GM23248 (cell line): ENCODE data around the gene PRLR. TPM values are rescaled to one million over a fixed set of nuclear protein-coding genes. Genes with fewer than 3 reads are reported as not detected.

Experiments used
- DNase-seq: peaks from one replicate; pipeline ENCODE4 v3.0.0-alpha.2; 2015
- H2AFZ ChIP-seq: fragments of 200-600 bp; sonication (generic); 2 replicates; pipeline ENCODE4 v1.6.1; 2016; ENCODE audit warnings: antibody characterized with exemption
- H3F3A ChIP-seq: fragments of 200-600 bp; sonication (generic); 2 replicates; pipeline ENCODE4 v1.6.1; 2016; ENCODE audit warnings: mild to moderate bottlenecking, antibody characterized with exemption, mixed run types; ENCODE audit not compliant: insufficient read depth
- H3K27ac ChIP-seq: fragments of 200-600 bp; sonication (generic); 2 replicates; pipeline ENCODE4 v1.5.1; 2016; ENCODE audit warnings: mild to moderate bottlenecking
- H3K27me3 ChIP-seq: fragments of 200-600 bp; sonication (generic); replicated peaks from 2 replicates; pipeline ENCODE4 v1.6.1; 2016; ENCODE audit warnings: mild to moderate bottlenecking; ENCODE audit not compliant: insufficient read depth
- H3K36me3 ChIP-seq: fragments of 200-600 bp; sonication (generic); 2 replicates; pipeline ENCODE4 v1.6.1; 2016; ENCODE audit warnings: low read depth, mild to moderate bottlenecking
- H3K4me1 ChIP-seq: fragments of 200-600 bp; sonication (generic); 2 replicates; pipeline ENCODE4 v1.6.1; 2016; ENCODE audit warnings: mild to moderate bottlenecking; ENCODE audit not compliant: insufficient read depth
- H3K4me2 ChIP-seq: fragments of 200-600 bp; sonication (generic); one replicate; pipeline ENCODE4 v1.6.1; 2016; ENCODE audit warnings: mild to moderate bottlenecking; ENCODE audit not compliant: unreplicated experiment
- H3K4me3 ChIP-seq: fragments of 200-600 bp; sonication (generic); 2 replicates; pipeline ENCODE4 v1.5.1; 2016; ENCODE audit warnings: mild to moderate bottlenecking
- H3K79me2 ChIP-seq: fragments of 200-600 bp; sonication (generic); 2 replicates; pipeline ENCODE4 v1.6.1; 2016; ENCODE audit warnings: mild to moderate bottlenecking; ENCODE audit not compliant: insufficient read depth
- H3K9ac ChIP-seq: fragments of 200-600 bp; sonication (generic); 2 replicates; pipeline ENCODE4 v1.6.1; 2016; ENCODE audit warnings: mild to moderate bottlenecking
- H3K9me2 ChIP-seq: fragments of 200-600 bp; sonication (generic); 2 replicates; pipeline ENCODE4 v1.6.1; 2016; ENCODE audit warnings: mixed run types, mild to moderate bottlenecking, moderate library complexity; ENCODE audit not compliant: insufficient read depth
- H3K9me3 ChIP-seq: fragments of 200-600 bp; sonication (generic); one replicate; pipeline ENCODE4 v1.6.1; 2017; ENCODE audit warnings: low read depth
- H4K20me1 ChIP-seq: fragments of 200-600 bp; sonication (generic); 2 replicates; pipeline ENCODE4 v1.6.0; 2016; ENCODE audit not compliant: insufficient read depth
- EZH2 ChIP-seq: fragments of 200-600 bp; sonication (generic); IDR thresholded peaks from 2 replicates; pipeline ENCODE4 v1.6.1; 2018; ENCODE audit warnings: antibody characterized with exemption, mild to moderate bottlenecking; ENCODE audit not compliant: insufficient read depth, poor library complexity, severe bottlenecking
- EZH2phosphoT487 ChIP-seq: fragments of 200-600 bp; sonication (generic); IDR thresholded peaks from 2 replicates; pipeline ENCODE4 v1.6.1; 2018; ENCODE audit warnings: antibody characterized with exemption, moderate library complexity, mild to moderate bottlenecking, low read depth; ENCODE audit not compliant: insufficient read depth
- WGBS, 2 experiments: methylation state at CpG; one replicate each; pipeline ENCODE4 v1.1.6; 2015 to 2017; ENCODE audit warnings: low lambda C conversion rate in 2 of 2, low coverage in 1 of 2; ENCODE audit errors: missing lambda C conversion rate in 2 of 2; 5-methylcytosine and 5-hydroxymethylcytosine counted together
- in situ Hi-C: fragments of 300-500 bp; cut with MboI; formaldehyde crosslinking; loops from 2 replicates; pipeline ENCODE4 v1.15.0; 2020
- polyA plus RNA-seq: library from polyadenylated mRNA; unstranded; fragments of >200 nt; fragmentation: Nextera tagmentation; extraction: Ambion mirVana; gene quantifications from 2 replicates; pipeline ENCODE4 v1.2.1, GENCODE V29; 2016
- total RNA-seq: library from RNA; depleted of rRNA; stranded (reverse); fragments of >200 nt; shearing (Covaris generic); gene quantifications from 2 replicates; pipeline ENCODE4 v1.2.3, GENCODE V29; 2014

The PRLR gene
- total and polyA plus RNA-seq, 2 experiments from 2014 or later, result 0.80 to 5.8 TPM

- 89 to 96% methylated on average over 7 of the region's 7 CpGs for WGBS, 2 experiments
- no peak overlapping the region for H2AFZ ChIP-seq
- DNase-seq, result no peak
- H3K9me2 ChIP-seq, result no peaks in the 10 kb centered on the region
- no peak overlapping the region for H3K9ac ChIP-seq
- in situ Hi-C loops, result no loop called here
- H3K27me3 ChIP-seq, result peaks cover 20% of the 10 kb centered on the region; the same call in 1 of the 2 replicates
- no peaks in the 10 kb centered on the region for H3K36me3 ChIP-seq
- H3F3A ChIP-seq, result no peaks in the 10 kb centered on the region
- H4K20me1 ChIP-seq, result no peaks in the 10 kb centered on the region
- H3K4me2 ChIP-seq, result no peak overlapping the region
- H3K9me3 ChIP-seq, result no peaks in the 10 kb centered on the region
- TF ChIP-seq EZH2phosphoT487 (no peak), EZH2 (no peak)
- H3K4me3 ChIP-seq, result no peak overlapping the region
- no peak overlapping the region for H3K27ac ChIP-seq
- no peaks in the 10 kb centered on the region for H3K79me2 ChIP-seq
- no peaks in the 10 kb centered on the region for H3K4me1 ChIP-seq
These were observed 9.2 kb upstream of the PRLR start for GRCh38 chr5:35239476-35239875.

GRCh38 chr5:35237580-35238376 lies 7.5 kb upstream of the PRLR start:
- Histone ChIP-seq H3K79me2 (no peaks in the 10 kb centered on the region), H3K4me3 (no peak overlapping the region), H4K20me1 (no peaks in the 10 kb centered on the region), H3F3A (no peaks in the 10 kb centered on the region), H2AFZ (no peak overlapping the region), H3K9me2 (no peaks in the 10 kb centered on the region), H3K27ac (no peak overlapping the region), H3K9me3 (no peaks in the 10 kb centered on the region), H3K4me1 (no peaks in the 10 kb centered on the region), H3K36me3 (no peaks in the 10 kb centered on the region), H3K9ac (no peak overlapping the region), H3K4me2 (no peak overlapping the region), H3K27me3 (peaks cover 6% of the 10 kb centered on the region; the same call in 1 of the 2 replicates)
- in situ Hi-C loops, result no loop called here
- no peak for TF ChIP-seq EZH2phosphoT487
- no peak for TF ChIP-seq EZH2
- DNase-seq, result no peak
- WGBS, 2 experiments, result 73 to 74% methylated on average over 2 of the region's 2 CpGs

- H3F3A ChIP-seq, result no peaks in the 10 kb centered on the region
- H3K9me3 ChIP-seq, result no peaks in the 10 kb centered on the region
- no peak overlapping the region for H3K9ac ChIP-seq
- no peaks in the 10 kb centered on the region for H3K36me3 ChIP-seq
- no peak overlapping the region for H2AFZ ChIP-seq
- in situ Hi-C loops, result no loop called here
- H4K20me1 ChIP-seq, result no peaks in the 10 kb centered on the region
- H3K4me3 ChIP-seq, result no peak overlapping the region
- H3K4me1 ChIP-seq, result no peaks in the 10 kb centered on the region
- H3K27ac ChIP-seq, result no peak overlapping the region
- H3K79me2 ChIP-seq, result no peaks in the 10 kb centered on the region
- no peaks in the 10 kb centered on the region for H3K9me2 ChIP-seq
- H3K4me2 ChIP-seq, result no peak overlapping the region
- H3K27me3 ChIP-seq, result 0 out of 2 replicates have a peak, but pooled peaks cover 8% of the 10 kb centered on the region
- TF ChIP-seq EZH2phosphoT487, result no peak
- no peak for DNase-seq
These were observed 6.5 kb upstream of the PRLR start for GRCh38 chr5:35236770-35237169.

- Histone ChIP-seq H3K4me3 (no peak overlapping the region), H3K9me2 (no peaks in the 10 kb centered on the region), H3F3A (peaks cover 7% of the 10 kb centered on the region; the same call in 1 of the 2 replicates), H4K20me1 (no peaks in the 10 kb centered on the region), H3K36me3 (no peaks in the 10 kb centered on the region), H3K27ac (no peak overlapping the region), H3K79me2 (no peaks in the 10 kb centered on the region), H3K9me3 (no peaks in the 10 kb centered on the region), H3K4me1 (peaks cover 4% of the 10 kb centered on the region; the same call in 1 of the 2 replicates), H3K4me2 (no peak overlapping the region), H3K9ac (no peak overlapping the region), H3K27me3 (peaks cover 19% of the 10 kb centered on the region), H2AFZ (no peak overlapping the region)
- WGBS, 2 experiments, result 79 to 81% methylated on average over 11 of the region's 11 CpGs
- TF ChIP-seq EZH2, result no peak
- TF ChIP-seq EZH2phosphoT487, result no peak
- in situ Hi-C loops, result no loop called here
- DNase-seq, result no peak
These were observed 3.3 kb upstream of the PRLR start for GRCh38 chr5:35233601-35234000.
